NCI-H146 treated with DMSO at 0.1 percent for 48 hours (cell line): ENCODE measurements around the gene SYNM.

Experiments
- DNase-seq: peaks from one replicate; lab custom pipeline; 2025; ENCODE audit not compliant: unreplicated experiment; lab: John Stamatoyannopoulos, UW

Gene SYNM

GRCh38 chr15:99138491-99138982 is 33.7 kb downstream of the SYNM start:
- no peak for DNase-seq

DNA sequence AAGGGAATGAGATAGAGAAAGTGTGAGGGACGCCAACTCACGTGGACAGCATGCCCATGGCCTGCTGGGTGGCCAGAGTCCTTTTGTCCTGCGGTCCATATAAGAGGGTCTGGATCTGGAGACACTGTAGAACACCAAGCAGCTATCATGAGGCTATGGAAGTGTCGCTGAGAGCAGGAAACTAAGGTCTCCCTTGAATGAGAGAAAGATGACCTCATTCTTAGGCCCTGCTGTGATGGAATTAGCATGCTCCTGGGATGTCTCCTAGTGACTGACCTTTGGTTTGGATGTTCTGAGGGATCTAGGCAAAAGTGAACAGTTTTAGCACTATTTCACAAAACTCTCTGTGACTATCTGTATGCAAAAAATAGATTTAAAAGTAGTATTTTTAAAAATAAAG is 34.4 kb downstream of the SYNM start:
- DNase-seq = no peak

DNA sequence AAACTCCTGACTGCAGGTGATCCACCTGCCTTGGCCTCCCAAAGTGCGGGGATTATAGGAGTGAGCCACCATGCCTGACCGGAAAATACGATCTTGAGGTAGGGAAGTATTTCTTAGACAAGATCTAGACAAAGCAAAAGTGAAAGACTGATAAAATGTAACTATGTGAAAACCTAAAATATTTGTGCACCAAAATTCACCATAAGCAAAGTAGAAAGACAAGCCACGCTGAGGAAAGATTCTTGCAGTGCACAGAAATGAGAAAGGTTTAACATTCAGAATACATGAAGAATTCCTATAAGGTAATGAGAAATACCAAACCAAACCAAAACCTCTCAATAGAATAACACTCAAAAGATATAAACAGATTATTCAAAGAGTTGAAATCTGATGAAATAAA is 35.7 kb downstream of the SYNM start:
- DNase-seq = no peak

DNA sequence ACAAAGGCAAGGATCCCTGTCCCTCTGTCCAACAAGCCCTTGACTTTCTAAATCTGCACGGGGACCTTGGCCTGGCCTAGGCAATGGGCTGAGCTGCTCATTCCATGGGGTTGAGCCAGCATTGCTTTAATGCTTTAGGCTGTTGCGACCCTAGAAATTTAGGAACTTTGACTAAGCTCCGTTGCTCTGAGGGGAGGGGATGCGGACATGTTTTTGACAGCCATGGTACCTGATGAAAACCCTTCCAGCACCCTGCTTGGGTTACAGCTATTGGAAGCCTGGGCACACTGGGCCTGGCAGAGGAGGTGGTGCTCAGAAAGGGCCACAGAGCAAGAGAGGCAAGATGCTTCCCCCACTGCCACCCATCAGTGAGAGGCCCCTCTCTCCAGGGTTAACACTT is 37.1 kb downstream of the SYNM start:
- no peak for DNase-seq

DNA sequence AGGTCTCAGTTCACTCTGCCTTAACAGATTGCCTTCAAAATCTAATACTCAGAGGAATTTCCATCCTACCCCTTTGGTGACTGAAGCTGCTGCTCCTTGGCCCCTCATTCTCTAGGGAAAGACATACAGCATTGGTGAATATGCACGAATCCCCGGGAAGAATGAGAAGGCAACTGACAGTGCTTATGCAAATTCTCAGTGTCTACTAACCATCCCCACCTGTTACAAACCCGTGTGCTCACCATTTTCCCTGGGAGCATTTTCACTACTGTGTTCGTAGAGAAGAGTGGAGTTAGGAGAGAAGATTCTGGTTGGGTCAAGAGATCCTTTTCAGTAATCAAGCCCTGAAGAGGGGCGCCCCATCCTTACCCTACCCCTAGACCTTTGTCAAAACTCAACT is 37.7 kb downstream of the SYNM start:
- peak; percentile 56 for DNase-seq

GRCh38 chr15:99143242-99143641 is 38.4 kb downstream of the SYNM start:
- peak; percentile 81 for DNase-seq

GRCh38 chr15:99143655-99144610 is 39.1 kb downstream of the SYNM start:
- peak; percentile 67 for DNase-seq

DNA sequence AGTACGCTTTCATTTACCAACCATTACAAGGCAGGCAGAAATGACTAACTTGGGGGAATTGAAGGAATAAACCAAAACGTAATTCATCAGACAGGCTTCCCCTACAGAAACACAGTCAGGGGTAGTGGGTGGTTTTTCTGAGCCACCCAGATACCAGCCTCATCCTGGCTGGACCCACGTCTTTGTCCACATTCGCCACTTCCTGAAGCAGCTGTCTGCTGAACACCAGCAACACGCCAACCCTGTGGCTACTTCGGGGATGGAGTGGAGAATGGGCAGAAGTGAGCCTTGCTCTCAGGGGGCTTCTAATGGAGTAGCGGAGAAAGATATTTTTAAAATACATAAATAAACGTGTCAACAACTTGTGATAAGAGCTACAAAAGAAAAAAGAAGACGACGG is 40.1 kb downstream of the SYNM start:
- DNase-seq = no peak

DNA sequence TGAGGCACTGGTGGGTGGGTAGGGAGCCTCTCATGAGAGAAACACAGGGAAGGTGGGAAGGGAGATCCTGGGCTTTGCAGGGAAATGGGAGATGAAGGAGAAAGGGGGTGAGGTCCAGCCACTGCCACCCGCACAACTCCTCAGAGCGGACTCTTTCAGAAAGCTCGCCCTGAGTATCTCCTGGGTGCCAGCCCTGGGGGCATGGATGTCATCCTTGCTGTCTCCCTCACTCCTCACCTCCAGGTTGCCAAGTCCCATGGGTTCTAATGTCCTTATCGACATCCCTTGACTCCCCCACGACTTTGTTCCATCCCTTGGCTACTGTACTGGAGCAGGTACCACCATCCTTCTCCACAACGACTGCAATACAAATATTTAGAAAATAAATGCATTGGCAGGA is 40.9 kb downstream of the SYNM start:
- no peak for DNase-seq

DNA sequence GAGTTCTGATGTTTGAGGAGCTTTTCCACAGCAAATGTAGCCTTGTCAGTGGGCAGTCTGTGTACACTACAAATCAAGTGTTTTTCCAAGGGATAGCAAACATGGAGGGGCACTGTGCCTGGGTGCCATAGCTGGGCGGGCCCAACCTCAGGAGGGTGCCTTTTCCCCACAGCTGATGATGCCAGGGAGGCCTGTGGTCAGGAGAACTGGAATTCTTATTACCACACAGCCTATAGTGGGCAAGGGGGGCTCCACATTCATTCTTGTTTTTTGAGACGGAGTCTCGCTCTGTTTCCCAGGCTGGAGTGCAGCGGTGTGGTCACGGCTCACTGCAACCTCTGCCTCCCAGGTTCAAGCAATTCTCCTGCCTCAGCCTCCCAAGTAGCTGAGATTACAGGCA is 41.8 kb downstream of the SYNM start:
- no peak for DNase-seq

DNA sequence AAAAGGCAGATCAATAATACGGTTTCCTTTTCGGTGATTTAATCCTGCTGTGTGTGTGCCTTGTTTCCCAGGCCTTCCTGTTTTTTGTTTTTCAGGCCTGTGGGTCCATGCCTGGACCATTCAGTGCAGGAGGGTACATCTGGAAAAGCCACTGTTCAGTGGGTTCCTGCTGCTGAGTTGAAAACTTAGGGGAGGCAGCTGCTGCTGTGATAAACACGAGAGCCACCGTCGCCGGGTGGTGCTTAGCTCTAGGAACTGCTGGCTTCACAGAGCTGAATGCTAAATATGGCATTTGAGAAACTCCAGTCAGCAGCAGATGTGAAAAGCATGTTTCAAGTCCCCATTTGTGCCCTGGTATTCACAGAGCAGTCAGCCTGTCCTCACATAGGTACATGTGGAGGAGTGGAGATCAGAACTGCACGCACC is 44.0 kb downstream of the SYNM start:
- peak; percentile 29 for DNase-seq

GRCh38 chr15:99149366-99149765 is 44.5 kb downstream of the SYNM start:
- no peak for DNase-seq

- DNase-seq = no peak
Observed at GRCh38 chr15:99151156-99151555, 46.3 kb downstream of the SYNM start.

DNA sequence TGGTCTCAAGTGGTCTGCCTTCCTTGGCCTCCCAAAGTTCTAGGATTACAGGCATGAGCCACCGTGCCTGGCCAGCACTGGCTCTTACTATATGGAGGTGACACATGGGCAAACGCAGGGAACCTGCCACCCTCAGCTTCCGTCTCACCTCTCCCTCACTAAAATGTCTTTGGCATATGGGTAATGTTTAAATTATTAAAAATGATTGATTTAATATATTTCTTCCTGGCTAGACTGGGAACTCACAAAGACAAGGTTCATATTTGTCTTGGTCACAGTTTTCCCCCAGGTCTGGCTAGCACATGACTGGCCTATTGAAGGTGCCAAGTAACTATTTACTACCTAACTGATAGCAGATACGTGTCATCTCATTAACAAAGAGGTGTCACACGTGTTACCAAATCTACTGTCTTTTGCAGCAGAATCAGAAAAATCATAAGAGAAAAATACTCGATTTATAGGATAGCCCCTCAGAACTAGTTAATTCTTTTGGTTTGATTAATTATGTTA is 48.2 kb downstream of the SYNM start:
- DNase-seq = no peak

GRCh38 chr15:99154271-99154670 is 49.4 kb downstream of the SYNM start:
- no peak for DNase-seq

- DNase-seq = no peak
Observed at GRCh38 chr15:99155961-99156443, 51.1 kb downstream of the SYNM start.

DNA sequence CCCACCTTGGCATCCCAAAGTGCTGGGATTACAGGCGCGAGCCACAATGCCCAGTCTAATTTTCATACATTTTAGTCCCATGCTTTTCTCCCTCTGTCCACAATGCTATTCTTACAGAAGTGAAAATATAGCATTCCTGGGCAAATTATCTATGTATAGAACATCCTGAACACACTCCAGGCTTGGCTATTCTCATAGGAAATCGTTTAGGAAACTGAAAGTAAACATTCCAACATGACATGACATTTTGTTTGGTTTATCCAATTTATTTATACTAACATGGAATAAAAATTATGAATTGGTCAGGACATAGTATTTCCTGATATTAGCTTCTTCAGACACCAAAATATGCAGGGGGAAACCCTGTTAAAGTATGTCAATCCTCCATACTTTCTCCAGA is 52.6 kb downstream of the SYNM start:
- no peak for DNase-seq

DNA sequence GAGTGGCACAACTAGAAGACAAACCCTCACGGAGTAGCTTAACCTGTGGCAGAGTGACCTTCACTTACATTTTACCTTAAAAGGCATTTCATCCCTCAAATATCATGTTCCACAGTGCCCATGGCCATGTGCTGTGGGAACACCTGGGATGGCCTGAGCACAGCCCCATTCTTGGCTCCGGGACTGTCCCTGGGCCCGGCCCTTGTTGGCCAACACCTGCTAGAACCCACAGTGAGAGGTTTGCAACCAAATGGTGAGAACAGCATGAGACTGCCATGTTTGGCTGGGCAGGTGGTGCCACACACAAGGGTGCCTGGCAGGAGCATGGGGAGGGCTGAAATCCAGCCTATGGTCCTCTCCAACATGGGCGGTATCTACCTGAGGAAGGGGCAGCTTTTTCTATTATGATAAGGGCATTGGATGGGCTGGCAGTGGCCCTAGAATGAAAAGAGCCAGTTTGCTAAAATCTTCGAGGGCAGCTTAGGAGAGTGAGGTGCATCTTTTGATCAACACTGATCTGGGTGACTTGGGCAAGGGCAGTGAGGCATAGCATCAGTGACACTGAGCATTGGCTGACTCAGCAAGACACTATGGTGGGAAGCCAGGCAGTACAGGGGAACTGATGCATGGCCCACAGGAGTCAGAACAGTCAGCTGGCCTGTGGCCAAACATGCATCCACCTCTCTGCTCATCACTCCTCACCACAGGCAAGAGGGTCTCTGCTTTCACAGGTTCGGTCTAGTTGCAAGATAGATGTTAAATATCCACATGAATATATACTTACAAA is 53.9 kb downstream of the SYNM start:
- no peak for DNase-seq

DNA sequence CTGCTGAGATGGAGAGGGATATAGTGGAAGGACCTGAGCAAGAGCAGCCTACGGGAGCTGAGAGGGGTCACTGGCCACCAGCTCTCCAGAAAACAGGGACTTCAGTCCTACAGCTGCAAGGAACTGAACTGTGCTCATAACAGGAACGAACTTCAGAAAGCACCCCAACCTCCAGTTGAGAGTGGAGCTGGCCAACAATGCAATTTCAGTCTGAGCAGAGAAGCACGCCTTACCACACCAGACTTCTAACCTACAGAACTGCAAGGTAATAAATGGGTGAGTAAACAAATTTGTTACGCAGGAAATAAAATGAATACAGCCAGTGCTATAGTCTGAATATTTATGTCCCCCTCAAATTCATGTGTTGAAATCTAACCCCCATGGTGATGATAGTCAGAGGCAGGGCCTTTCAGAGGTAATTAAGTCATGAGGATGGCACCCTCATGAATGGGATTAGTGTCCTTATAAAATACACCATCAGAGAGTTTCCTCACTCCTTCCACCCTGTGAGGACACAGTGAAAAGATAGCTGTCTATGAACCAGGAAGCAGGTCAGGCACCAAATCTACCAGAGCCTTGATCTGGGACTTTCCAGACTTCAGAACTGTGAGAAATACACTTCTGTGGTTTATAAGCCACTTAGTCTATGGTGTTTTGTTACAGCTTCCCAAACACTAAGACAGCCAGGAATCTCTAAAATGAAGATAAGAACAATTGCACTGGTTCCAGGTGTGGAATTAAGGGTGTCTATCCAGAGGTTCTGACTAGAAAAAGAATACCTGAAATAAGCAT is 58.6 kb downstream of the SYNM start:
- DNase-seq = no peak

DNA sequence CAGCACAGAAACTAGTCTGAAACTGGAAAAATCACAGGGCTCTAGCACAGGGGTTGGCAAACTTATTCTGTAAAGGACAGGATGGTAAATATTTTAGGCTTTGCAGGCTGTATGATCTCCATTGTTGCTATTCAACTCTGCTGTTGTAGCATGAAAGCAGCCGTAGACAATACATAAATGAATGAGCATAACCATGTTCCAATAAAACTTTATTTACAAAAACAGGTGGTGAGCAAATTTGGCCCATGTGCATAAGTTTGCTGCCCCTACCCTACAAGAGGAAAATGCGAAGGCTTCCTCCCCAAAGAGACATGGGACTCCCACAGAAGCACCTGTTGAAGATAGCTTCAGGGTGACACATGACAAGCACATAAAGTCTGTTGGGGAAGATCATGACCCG is 59.2 kb downstream of the SYNM start:
- DNase-seq = no peak
